ENCODE results near the gene CTLA4.

The CTLA4 gene

GRCh38 chr2:203867561-203868200 is at the start of gene CTLA4:
TSS of gene CTLA4 (plus strand) at chr2:203867771. CDS start at chr2:203867943, 172 bp downstream.
- DNase-seq (ENCODE audit: low spot score): no peak

GRCh38 chr2:203818656-203819055 is 48.9 kb upstream of the CTLA4 start:
- DNase-seq (ENCODE audit: low spot score): no peak

- peak; percentile 41 for DNase-seq (ENCODE audit: low spot score)
These were observed 48.0 kb upstream of the CTLA4 start for GRCh38 chr2:203819434-203820133.

GRCh38 chr2:203820969-203821368 is 46.6 kb upstream of the CTLA4 start:
- DNase-seq (ENCODE audit: low spot score): no peak

GRCh38 chr2:203822240-203822639 is 45.3 kb upstream of the CTLA4 start:
- no peak for DNase-seq (ENCODE audit: low spot score)

- no peak for DNase-seq (ENCODE audit: low spot score)
These were observed 44.4 kb upstream of the CTLA4 start for GRCh38 chr2:203823173-203823572.

- no peak for DNase-seq (ENCODE audit: low spot score)
These were observed 43.5 kb upstream of the CTLA4 start for GRCh38 chr2:203824057-203824456.

- DNase-seq (ENCODE audit: low spot score): no peak
These were observed 43.0 kb upstream of the CTLA4 start for GRCh38 chr2:203824603-203825002.

- DNase-seq (ENCODE audit: low spot score): no peak
These were observed 40.9 kb upstream of the CTLA4 start for GRCh38 chr2:203826704-203827103.

- no peak for DNase-seq (ENCODE audit: low spot score)
These were observed 37.1 kb upstream of the CTLA4 start for GRCh38 chr2:203830304-203831055.

- no peak for DNase-seq (ENCODE audit: low spot score)
These were observed 32.2 kb upstream of the CTLA4 start for GRCh38 chr2:203835420-203835819.

- no peak for DNase-seq (ENCODE audit: low spot score)
These were observed 31.4 kb upstream of the CTLA4 start for GRCh38 chr2:203835892-203836800.

GRCh38 chr2:203840655-203841205 is 26.8 kb upstream of the CTLA4 start:
- DNase-seq (ENCODE audit: low spot score): no peak

GRCh38 chr2:203841654-203842053 is 25.9 kb upstream of the CTLA4 start:
- DNase-seq (ENCODE audit: low spot score): no peak

GRCh38 chr2:203842373-203842772 is 25.2 kb upstream of the CTLA4 start:
- no peak for DNase-seq (ENCODE audit: low spot score)

- DNase-seq (ENCODE audit: low spot score): no peak
These were observed 21.0 kb upstream of the CTLA4 start for GRCh38 chr2:203846490-203847105.

GRCh38 chr2:203849010-203849409 is 18.6 kb upstream of the CTLA4 start:
- no peak for DNase-seq (ENCODE audit: low spot score)

GRCh38 chr2:203852760-203853159 is 14.8 kb upstream of the CTLA4 start:
- DNase-seq (ENCODE audit: low spot score): no peak

GRCh38 chr2:203853271-203853670 is 14.3 kb upstream of the CTLA4 start:
- no peak for DNase-seq (ENCODE audit: low spot score)

- DNase-seq (ENCODE audit: low spot score): no peak
These were observed 13.8 kb upstream of the CTLA4 start for GRCh38 chr2:203853722-203854121.

GRCh38 chr2:203855274-203855673 is 12.3 kb upstream of the CTLA4 start:
- no peak for DNase-seq (ENCODE audit: low spot score)

All from AG20443 (cell line).